ENCODE measurements around the gene SCN3B. TPM values are rescaled to one million over a fixed set of nuclear protein-coding genes. Genes with fewer than 3 reads are reported as not detected.

The SCN3B gene
- total RNA-seq, 1 donor from 2014 or later = 4.7 TPM

DNA sequence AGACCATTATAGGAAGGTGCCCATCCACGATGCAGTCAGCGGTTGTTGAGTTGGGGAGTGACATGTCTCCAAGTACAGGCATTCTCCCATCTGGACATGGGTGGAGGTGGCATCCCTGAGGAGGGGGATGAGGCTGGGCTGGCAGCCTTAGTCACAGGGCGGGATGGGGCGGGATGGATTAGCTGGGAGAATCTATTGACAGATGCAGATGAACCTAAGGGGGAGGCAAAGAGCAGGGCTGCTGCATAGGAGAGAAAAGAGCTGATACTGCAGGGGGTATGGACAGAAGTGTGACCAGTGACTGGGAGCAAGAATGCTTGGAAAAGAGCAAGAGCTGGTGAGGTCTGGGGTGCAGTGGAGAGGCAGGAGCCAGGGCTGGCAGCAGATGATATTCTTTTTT is 42.7 kb downstream of the SCN3B start:
- Histone ChIP-seq H3K4me1 (no peaks in the 10 kb centered on the region), H3K27ac (no peak overlapping the region), H3K9me3 (no peaks in the 10 kb centered on the region), H3K27me3 (no peaks in the 10 kb centered on the region), H3K4me3 (no peak overlapping the region), H3K36me3 (no peaks in the 10 kb centered on the region)
- no peak for DNase-seq (ENCODE audit: low spot score in 2 of 2)
- TF ChIP-seq, protein P1, sequence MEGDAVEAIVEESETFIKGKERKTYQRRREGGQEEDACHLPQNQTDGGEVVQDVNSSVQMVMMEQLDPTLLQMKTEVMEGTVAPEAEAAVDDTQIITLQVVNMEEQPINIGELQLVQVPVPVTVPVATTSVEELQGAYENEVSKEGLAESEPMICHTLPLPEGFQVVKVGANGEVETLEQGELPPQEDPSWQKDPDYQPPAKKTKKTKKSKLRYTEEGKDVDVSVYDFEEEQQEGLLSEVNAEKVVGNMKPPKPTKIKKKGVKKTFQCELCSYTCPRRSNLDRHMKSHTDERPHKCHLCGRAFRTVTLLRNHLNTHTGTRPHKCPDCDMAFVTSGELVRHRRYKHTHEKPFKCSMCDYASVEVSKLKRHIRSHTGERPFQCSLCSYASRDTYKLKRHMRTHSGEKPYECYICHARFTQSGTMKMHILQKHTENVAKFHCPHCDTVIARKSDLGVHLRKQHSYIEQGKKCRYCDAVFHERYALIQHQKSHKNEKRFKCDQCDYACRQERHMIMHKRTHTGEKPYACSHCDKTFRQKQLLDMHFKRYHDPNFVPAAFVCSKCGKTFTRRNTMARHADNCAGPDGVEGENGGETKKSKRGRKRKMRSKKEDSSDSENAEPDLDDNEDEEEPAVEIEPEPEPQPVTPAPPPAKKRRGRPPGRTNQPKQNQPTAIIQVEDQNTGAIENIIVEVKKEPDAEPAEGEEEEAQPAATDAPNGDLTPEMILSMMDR (IDR thresholded peaks at IDR 0.05) = no peak
- intact Hi-C loops (cut with DNase I) = no loop called here

GRCh38 chr11:123608945-123609344 is 45.5 kb downstream of the SCN3B start:
- Histone ChIP-seq H3K4me1 (no peaks in the 10 kb centered on the region), H3K27ac (no peak overlapping the region), H3K4me3 (no peak overlapping the region), H3K9me3 (no peaks in the 10 kb centered on the region), H3K36me3 (no peaks in the 10 kb centered on the region), H3K27me3 (no peaks in the 10 kb centered on the region)
- no peak for DNase-seq (ENCODE audit: low spot score in 2 of 2)
- TF ChIP-seq, protein P1 (IDR thresholded peaks at IDR 0.05) = no peak
- intact Hi-C loops (cut with DNase I) = no loop called here

- intact Hi-C loops (cut with DNase I) = no loop called here
- no peaks in the 10 kb centered on the region for H3K27me3 ChIP-seq
- no peaks in the 10 kb centered on the region for H3K4me1 ChIP-seq
- H3K27ac ChIP-seq = no peak overlapping the region
- TF ChIP-seq, protein P1 (IDR thresholded peaks at IDR 0.05) = no peak
- H3K4me3 ChIP-seq = no peak overlapping the region
- no peak for DNase-seq (ENCODE audit: low spot score in 2 of 2)
- H3K9me3 ChIP-seq = no peaks in the 10 kb centered on the region
- no peaks in the 10 kb centered on the region for H3K36me3 ChIP-seq
Measured at GRCh38 chr11:123608371-123608770, 46.1 kb downstream of the SCN3B start.

DNA sequence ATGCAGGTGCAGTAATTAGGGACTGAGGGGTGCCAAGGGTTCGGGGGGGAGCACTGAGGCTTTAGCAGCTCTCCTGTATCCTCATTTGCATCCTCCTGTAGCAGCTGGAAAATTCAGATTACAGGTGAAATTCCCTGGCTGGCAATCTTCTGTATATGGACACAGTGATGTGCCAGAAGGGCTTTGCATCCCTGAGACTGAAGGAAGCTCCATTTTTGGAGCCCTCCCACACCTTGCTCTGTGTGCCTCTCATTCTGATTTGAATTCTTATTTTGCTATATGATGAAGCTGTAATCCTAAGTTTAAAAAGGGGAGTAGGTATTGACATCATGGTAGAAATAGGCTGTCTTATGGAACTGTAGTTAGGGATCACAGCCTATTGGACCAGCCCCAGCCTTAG is 46.6 kb downstream of the SCN3B start:
- intact Hi-C loops (cut with DNase I) = no loop called here
- no peak for DNase-seq (ENCODE audit: low spot score in 2 of 2)
- Histone ChIP-seq H3K4me1 (no peaks in the 10 kb centered on the region), H3K4me3 (no peak overlapping the region), H3K27me3 (no peaks in the 10 kb centered on the region), H3K9me3 (no peaks in the 10 kb centered on the region), H3K36me3 (no peaks in the 10 kb centered on the region), H3K27ac (no peak overlapping the region)
- TF ChIP-seq, protein P1 (IDR thresholded peaks at IDR 0.05) = no peak

DNA sequence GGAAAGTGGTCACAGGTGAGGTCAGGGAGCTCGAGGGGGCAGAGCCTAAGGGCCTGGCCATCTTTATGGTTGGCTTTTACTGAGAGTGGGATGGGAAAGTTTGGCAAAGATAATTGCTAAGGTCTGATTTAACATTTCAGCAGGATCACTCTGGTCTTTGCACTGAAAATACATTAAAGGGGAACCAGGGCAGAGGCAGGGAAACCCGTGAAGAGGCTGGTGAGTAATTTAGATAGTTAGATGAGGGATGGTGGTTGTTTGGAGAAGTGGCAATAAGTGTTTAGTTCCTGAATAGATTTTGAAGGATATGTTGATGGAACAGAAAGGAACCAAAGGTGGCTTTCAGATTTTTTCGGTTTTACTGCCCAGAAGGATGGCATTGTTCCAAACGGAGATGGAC is 50.8 kb downstream of the SCN3B start:
- no peaks in the 10 kb centered on the region for H3K36me3 ChIP-seq
- TF ChIP-seq, protein P1 (IDR thresholded peaks at IDR 0.05) = no peak
- intact Hi-C loops (cut with DNase I) = no loop called here

DNA sequence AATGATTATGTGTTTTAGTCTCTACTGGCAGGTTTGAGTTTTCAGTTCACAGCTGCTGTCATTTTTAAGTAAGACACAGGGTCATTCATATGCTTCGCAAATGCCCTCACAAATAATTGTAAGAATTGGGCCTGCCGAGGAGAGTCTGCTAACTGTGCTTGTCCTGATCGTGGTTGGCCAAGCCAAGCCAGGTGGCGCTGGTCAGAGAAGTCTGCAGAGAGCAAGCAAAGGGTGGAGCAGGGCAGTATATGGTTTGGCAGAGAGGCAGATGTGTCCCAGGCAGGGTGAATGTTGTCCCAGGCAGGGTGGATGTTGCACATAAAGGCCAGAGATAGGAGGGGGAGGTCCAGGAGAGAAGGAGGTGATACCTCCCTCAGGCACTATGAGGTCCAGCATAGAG is 52.7 kb downstream of the SCN3B start:
- Histone ChIP-seq H3K9me3 (no peaks in the 10 kb centered on the region), H3K27ac (no peak overlapping the region), H3K36me3 (no peaks in the 10 kb centered on the region), H3K27me3 (no peaks in the 10 kb centered on the region), H3K4me1 (no peaks in the 10 kb centered on the region), H3K4me3 (no peak overlapping the region)
- no peak for DNase-seq (ENCODE audit: low spot score in 2 of 2)
- intact Hi-C loops (cut with DNase I) = no loop called here
- TF ChIP-seq, protein P1 (IDR thresholded peaks at IDR 0.05) = no peak

More for the DNA sequence above, 50.8 kb downstream of the SCN3B start:
- Histone ChIP-seq H3K27me3 (no peaks in the 10 kb centered on the region), H3K4me3 (no peak overlapping the region), H3K9me3 (no peaks in the 10 kb centered on the region), H3K27ac (no peak overlapping the region), H3K4me1 (no peaks in the 10 kb centered on the region)
- no peak for DNase-seq (ENCODE audit: low spot score in 2 of 2)
